Measurements from ENCODE around the gene SH3BP2. TPM values are rescaled to one million over a fixed set of nuclear protein-coding genes. Genes with fewer than 3 reads are reported as not detected.

The SH3BP2 gene
- total RNA-seq, 4 donors from 2014 or later = 29.6 to 43.5 (median 36.7) TPM

DNA sequence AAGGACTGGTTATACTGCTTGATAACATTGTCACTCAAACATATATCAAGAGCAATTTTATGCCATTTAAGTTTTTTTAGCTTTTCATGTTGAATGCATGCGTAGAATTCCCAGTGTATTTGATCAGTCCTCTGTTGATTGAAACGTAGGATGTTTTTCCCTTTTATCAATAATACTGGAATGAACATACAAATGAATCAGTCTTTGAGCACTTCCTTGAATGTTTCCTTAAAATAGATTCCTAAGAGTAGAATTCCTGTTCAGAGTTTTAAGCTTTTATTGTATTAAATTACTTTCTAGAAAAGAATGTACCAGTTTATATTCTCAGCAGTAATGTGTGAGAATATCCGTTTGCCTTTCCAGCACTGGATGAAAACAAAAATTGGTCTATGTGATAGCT, 88.5 kb downstream of the SH3BP2 start:
- intact Hi-C loops (cut with DNase I) = no loop called here
- DNase-seq = no peak
- H3K9me3 ChIP-seq = no peaks in the 10 kb centered on the region
- H3K36me3 ChIP-seq = peaks cover 18 to 36% of the 10 kb centered on the region in 2 donors
- TF ChIP-seq POLR2A (IDR thresholded peaks at IDR 0.05) = no peak
- TF ChIP-seq, protein P1, sequence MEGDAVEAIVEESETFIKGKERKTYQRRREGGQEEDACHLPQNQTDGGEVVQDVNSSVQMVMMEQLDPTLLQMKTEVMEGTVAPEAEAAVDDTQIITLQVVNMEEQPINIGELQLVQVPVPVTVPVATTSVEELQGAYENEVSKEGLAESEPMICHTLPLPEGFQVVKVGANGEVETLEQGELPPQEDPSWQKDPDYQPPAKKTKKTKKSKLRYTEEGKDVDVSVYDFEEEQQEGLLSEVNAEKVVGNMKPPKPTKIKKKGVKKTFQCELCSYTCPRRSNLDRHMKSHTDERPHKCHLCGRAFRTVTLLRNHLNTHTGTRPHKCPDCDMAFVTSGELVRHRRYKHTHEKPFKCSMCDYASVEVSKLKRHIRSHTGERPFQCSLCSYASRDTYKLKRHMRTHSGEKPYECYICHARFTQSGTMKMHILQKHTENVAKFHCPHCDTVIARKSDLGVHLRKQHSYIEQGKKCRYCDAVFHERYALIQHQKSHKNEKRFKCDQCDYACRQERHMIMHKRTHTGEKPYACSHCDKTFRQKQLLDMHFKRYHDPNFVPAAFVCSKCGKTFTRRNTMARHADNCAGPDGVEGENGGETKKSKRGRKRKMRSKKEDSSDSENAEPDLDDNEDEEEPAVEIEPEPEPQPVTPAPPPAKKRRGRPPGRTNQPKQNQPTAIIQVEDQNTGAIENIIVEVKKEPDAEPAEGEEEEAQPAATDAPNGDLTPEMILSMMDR (IDR thresholded peaks at IDR 0.05) = no peak
- H3K4me3 ChIP-seq (replicated peaks in 1 of 3) = no peak overlapping the region
- H3K27ac ChIP-seq = no peak overlapping the region
- no peaks in the 10 kb centered on the region for H3K27me3 ChIP-seq
- 86 to 92% methylated on average over 3 of the region's 3 CpGs for WGBS, 2 donors
- no peaks in the 10 kb centered on the region for H3K4me1 ChIP-seq

DNA sequence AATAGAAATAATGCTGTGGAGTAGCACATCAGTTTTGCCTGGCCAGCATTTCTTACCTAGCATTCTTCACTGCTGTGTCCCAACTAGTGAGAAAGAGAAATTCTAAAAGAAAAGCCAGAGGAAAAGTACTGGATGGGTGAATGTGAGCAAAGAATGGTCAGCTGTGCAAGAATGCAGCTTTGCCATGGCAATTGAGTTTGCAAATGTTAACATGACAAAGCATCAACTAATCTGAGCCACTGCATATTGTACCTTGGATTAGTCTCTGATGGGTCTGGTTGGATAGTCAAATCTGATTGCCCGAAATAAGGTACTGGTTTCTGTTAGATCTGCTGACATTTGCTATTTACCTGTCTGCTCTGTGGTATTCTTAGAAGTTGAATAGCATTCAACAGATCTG, 89.5 kb downstream of the SH3BP2 start:
- 100% methylated on average over 1 of the region's 1 CpG for WGBS, 2 donors

DNA sequence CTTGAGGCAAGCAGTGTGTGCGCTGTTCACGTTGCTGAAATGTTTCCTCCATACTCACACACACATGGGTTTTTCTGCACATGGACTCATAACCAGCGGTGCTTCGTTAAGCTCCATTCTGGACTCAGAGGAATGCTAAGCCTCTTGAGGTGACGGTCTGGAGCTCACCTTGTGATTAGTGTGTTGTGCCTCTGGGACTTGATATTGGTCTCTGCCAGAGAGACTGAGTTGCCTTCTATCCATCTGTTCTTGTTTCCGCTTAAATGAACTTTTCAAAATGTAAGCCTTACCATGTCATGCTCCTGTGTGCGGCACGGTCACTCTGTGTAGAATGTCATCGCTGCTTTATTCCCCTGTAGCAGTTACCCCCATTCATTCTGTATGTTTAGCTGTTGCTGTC, 93.3 kb downstream of the SH3BP2 start:
- Histone ChIP-seq H3K4me1 (no peaks in the 10 kb centered on the region), H3K4me3 (replicated peaks in 1 of 3) (no peak overlapping the region), H3K27ac (no peak overlapping the region), H3K36me3 (peaks cover 18 to 37% of the 10 kb centered on the region in 2 donors), H3K27me3 (no peaks in the 10 kb centered on the region), H3K9me3 (no peaks in the 10 kb centered on the region)
- DNase-seq = no peak
- TF ChIP-seq, protein P1 (IDR thresholded peaks at IDR 0.05) = no peak
- no peak for TF ChIP-seq POLR2A (IDR thresholded peaks at IDR 0.05)
- intact Hi-C loops (cut with DNase I) = no loop called here
- WGBS, 2 donors = 92 to 94% methylated on average over 9 of the region's 9 CpGs

More for the DNA sequence above, 89.5 kb downstream of the SH3BP2 start:
- peaks cover 18 to 41% of the 10 kb centered on the region in 2 donors for H3K36me3 ChIP-seq
- no peaks in the 10 kb centered on the region for H3K9me3 ChIP-seq
- no peak for DNase-seq
- TF ChIP-seq POLR2A (IDR thresholded peaks at IDR 0.05) = no peak
- TF ChIP-seq, protein P1 (IDR thresholded peaks at IDR 0.05) = no peak
- H3K4me1 ChIP-seq = no peaks in the 10 kb centered on the region
- H3K27ac ChIP-seq = no peak overlapping the region
- no peaks in the 10 kb centered on the region for H3K27me3 ChIP-seq
- intact Hi-C loops (cut with DNase I) = no loop called here
- no peak overlapping the region for H3K4me3 ChIP-seq (replicated peaks in 1 of 3)

DNA sequence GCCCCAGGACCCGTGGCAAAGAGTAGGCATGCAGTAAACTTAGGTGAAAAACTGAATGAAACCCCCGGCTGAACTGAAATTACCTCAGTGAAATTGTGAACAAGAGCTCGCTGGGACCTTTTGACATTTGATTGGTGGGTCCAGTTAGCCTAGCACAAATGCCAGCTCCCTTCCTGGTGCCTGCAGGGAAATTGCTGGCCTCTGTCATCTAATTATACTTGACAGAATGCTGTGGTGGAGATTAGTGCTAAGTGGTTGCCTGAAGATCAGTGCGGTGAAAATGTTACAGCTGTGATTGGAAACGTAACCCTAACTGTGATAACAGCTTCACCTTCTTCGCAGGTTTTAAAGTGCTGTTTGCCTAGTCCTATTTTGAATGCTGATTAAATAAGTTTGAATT, 93.7 kb downstream of the SH3BP2 start:
- 67 to 72% methylated on average over 6 of the region's 6 CpGs for WGBS, 2 donors
- no peaks in the 10 kb centered on the region for H3K9me3 ChIP-seq
- intact Hi-C loops (cut with DNase I) = no loop called here
- no peak overlapping the region for H3K27ac ChIP-seq
- H3K27me3 ChIP-seq = no peaks in the 10 kb centered on the region
- H3K36me3 ChIP-seq = peaks cover 18 to 37% of the 10 kb centered on the region in 2 donors
- DNase-seq = no peak
- H3K4me1 ChIP-seq = no peaks in the 10 kb centered on the region
- no peak overlapping the region for H3K4me3 ChIP-seq (replicated peaks in 1 of 3)
- TF ChIP-seq POLR2A (IDR thresholded peaks at IDR 0.05) = no peak

DNA sequence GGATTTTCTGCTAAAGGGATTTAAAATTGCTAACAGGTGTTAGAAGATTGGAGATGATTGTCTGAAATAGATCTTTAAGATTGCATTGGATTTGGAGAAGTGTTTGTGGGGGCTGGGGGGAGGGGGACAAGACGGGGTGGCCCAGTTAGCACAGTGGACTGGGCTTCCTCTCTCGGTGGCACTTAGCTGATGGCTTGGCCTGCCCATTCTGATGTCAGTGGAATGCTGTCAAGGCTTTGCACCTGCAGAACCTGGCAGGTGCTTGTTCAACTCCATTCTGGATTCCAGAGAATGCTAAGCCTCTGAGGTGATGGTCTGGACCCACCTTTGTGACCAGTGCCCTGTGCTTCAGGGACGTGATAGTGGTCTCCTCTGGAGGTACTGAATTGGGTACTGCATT, 94.5 kb downstream of the SH3BP2 start:
- no peak for DNase-seq
- no peak overlapping the region for H3K27ac ChIP-seq

More for the DNA sequence above, 94.5 kb downstream of the SH3BP2 start:
- TF ChIP-seq POLR2A (IDR thresholded peaks at IDR 0.05) = no peak
- TF ChIP-seq, protein P1 (IDR thresholded peaks at IDR 0.05) = no peak
- H3K4me3 ChIP-seq (replicated peaks in 1 of 3) = no peak overlapping the region
- WGBS, 2 donors = 82 to 85% methylated on average over 3 of the region's 3 CpGs
- H3K9me3 ChIP-seq = no peaks in the 10 kb centered on the region
- no peaks in the 10 kb centered on the region for H3K4me1 ChIP-seq
- H3K27me3 ChIP-seq = no peaks in the 10 kb centered on the region
- intact Hi-C loops (cut with DNase I) = no loop called here
- H3K36me3 ChIP-seq = peaks cover 18 to 33% of the 10 kb centered on the region in 2 donors
